GM18907 (cell line): ENCODE results near the gene HSBP1L1.

ENCODE experiments used
- ATAC-seq: cut with Tn5 transposase; IDR thresholded peaks from one replicate; pipeline ENCODE4 v1.9.1; 2021; ENCODE audit warnings: mild to moderate bottlenecking, moderate library complexity; ENCODE audit not compliant: unreplicated experiment

HSBP1L1 gene

GRCh38 chr18:79928563-79928960 lies 35.9 kb upstream of the HSBP1L1 start:
- no peak for ATAC-seq

- no peak for ATAC-seq
Observed at GRCh38 chr18:79930020-79930642, 34.3 kb upstream of the HSBP1L1 start.

GRCh38 chr18:79931475-79931874 lies 33.0 kb upstream of the HSBP1L1 start:
- ATAC-seq = no peak

- no peak for ATAC-seq
Observed at GRCh38 chr18:79932907-79933306, 31.5 kb upstream of the HSBP1L1 start.

- ATAC-seq = no peak
Observed at GRCh38 chr18:79933765-79934164, 30.7 kb upstream of the HSBP1L1 start.

- no peak for ATAC-seq
Observed at GRCh38 chr18:79934311-79935097, 29.9 kb upstream of the HSBP1L1 start.

- ATAC-seq = no peak
Observed at GRCh38 chr18:79935098-79935480, 29.4 kb upstream of the HSBP1L1 start.

- ATAC-seq = no peak
Observed at GRCh38 chr18:79935499-79935898, 28.9 kb upstream of the HSBP1L1 start.

- no peak for ATAC-seq
Observed at GRCh38 chr18:79935925-79936324, 28.5 kb upstream of the HSBP1L1 start.

- ATAC-seq = no peak
Observed at GRCh38 chr18:79936641-79937040, 27.8 kb upstream of the HSBP1L1 start.

GRCh38 chr18:79937103-79937860 lies 27.2 kb upstream of the HSBP1L1 start:
- no peak for ATAC-seq

GRCh38 chr18:79938196-79938595 lies 26.2 kb upstream of the HSBP1L1 start:
- ATAC-seq = no peak

- no peak for ATAC-seq
Observed at GRCh38 chr18:79939096-79939495, 25.3 kb upstream of the HSBP1L1 start.

- ATAC-seq = no peak
Observed at GRCh38 chr18:79940126-79940813, 24.2 kb upstream of the HSBP1L1 start.

GRCh38 chr18:79940814-79941472 lies 23.5 kb upstream of the HSBP1L1 start:
- no peak for ATAC-seq

GRCh38 chr18:79941473-79942119 lies 22.8 kb upstream of the HSBP1L1 start:
- ATAC-seq = no peak

- no peak for ATAC-seq
Observed at GRCh38 chr18:79942211-79942610, 22.2 kb upstream of the HSBP1L1 start.

- ATAC-seq = no peak
Observed at GRCh38 chr18:79942786-79943607, 21.4 kb upstream of the HSBP1L1 start.

GRCh38 chr18:79943608-79944125 lies 20.8 kb upstream of the HSBP1L1 start:
- ATAC-seq = no peak
